ENCODE measurements around the gene RRAGD.

Gene RRAGD

DNA sequence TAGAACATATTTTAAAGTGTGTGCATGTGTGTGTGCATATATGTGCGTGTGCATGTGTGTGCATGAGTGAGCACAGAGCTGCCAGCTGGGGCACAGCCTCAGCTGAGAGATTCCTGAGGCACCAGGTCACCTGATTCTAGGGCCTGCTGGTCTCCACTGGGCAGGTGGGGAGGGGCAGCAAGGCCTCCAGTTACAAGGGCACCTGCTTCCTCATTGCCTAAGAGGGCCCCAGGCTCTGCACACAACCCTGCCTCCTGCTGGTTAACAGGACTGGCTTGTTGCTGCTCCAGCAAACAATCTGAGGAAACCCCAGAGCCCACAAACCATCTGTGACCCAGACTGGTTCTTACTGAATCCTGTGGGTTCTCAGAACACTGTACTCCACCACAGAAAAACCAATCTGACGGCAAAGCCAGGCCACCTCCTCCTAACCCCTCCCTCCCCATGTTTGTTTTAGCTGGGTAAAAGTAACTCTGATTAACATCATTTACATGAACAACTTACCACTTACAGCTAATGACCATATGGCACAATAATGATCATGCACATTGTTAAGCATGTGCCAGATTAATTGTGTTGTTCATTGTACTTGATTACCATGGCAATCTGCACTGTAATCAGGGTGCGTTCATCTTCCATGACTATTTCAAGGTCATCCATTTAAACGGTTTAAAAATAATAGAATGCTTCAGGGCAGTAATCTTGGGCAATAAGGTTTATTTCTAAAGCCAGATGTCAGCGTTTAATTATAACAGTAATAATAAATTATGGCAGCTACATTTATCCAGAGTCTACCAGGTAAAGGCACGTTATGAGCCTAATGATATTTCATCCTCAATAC is 36.4 kb downstream of the RRAGD start:
- DNase-seq: peak; percentile 2

GRCh38 chr6:89372506-89372901 is 39.6 kb downstream of the RRAGD start:
- no peak for DNase-seq

DNA sequence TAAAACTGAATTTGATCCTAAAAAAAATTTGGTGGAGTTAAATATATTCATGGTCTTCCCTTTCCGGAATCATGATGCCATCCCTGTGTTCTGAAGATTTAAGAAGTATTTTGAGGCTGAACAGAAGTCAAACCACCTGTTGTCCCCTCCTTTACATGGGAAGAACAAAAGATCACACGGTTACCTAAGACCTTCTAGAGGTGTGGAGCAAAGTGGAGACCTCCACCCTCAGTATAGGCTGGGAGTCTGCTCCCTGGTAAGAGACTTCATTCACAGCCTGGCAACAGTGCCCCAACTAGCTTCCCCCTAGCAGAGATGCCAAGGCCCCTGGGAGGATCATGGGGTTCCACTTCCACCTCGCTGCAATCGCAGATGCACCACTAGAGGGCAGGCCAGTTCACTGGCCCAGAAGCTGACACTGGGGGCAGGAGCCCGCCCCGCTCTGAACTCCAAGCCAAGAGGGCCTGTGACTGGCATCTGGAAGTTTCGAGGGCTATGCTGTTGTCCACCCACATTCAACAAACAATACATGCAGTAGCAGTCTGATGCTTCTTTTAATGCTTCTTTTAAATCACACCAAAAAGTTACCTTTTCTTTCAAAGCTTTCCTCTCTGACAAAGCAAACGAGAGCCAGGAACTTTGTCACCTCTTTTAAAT is 40.1 kb downstream of the RRAGD start:
- peak; percentile 61 for DNase-seq

DNA sequence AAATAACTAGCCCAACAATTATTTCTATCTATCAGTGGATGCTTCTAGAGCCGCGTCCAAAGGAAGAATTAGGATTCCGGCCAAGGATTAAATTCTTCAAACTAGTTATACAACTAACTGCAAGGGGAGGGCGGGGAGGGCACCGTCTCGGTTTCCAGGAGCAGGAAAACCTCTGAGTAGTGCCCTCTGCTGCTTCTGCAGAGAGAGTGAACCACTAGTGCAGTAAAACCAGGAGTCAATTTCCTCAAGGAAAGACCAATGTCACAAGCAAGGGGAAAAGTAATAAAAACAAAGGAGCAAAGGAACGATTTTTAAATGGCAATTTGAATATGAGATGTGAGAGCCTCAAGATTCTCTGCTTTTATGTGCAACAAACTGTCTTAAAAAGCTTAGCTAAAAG is 43.1 kb downstream of the RRAGD start:
- peak; percentile 49 for DNase-seq

GRCh38 chr6:89368107-89368506 is 44.0 kb downstream of the RRAGD start:
- DNase-seq: peak; percentile 52

GRCh38 chr6:89364586-89364985 is 47.5 kb downstream of the RRAGD start:
- DNase-seq: no peak

DNA sequence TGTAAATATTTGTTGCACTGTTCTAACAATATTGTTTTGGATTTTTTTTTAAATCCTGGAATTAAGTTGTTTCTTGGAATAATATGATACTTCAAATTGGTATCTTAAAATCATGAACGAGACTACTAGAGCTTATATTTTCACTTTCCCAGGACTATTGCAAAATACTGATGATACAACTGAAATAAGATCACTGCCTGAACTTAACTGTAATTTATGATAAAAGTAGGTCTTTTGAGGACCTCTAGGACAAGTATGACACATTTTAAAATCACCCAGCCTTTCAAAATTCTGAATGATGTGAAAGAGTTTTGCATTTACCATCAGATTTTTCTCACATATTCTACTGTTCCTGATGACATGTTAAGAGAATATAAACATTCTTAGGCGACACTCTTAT is 50.9 kb downstream of the RRAGD start:
- no peak for DNase-seq

DNA sequence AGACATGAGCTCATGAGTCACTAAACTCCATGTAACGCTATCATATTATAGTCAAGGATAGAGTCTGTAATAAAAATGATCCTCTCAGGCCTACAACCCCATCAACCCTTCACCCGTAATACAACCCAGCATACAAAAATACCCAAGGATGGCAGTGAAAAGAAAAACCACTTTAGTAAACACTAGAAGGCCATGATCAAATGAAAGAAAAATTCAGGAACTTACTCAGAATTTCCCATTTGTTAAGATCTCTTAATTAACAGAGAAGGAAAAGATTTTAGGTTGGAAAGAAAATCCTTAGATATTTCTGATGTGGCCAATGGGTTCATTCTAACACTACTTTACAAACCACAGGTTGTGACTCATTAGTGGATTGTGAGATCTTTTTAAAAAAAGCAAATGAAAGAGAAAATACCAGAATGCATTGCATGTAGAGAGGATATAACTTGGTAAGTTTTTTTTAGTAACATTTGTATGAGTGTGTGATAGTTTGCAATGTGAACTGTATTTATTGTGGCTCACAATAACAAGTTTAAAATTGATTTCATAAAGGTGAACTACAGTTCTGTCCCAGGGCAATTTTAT is 51.6 kb downstream of the RRAGD start:
- DNase-seq: peak; percentile 45

GRCh38 chr6:89359561-89359960 is 52.5 kb downstream of the RRAGD start:
- no peak for DNase-seq

DNA sequence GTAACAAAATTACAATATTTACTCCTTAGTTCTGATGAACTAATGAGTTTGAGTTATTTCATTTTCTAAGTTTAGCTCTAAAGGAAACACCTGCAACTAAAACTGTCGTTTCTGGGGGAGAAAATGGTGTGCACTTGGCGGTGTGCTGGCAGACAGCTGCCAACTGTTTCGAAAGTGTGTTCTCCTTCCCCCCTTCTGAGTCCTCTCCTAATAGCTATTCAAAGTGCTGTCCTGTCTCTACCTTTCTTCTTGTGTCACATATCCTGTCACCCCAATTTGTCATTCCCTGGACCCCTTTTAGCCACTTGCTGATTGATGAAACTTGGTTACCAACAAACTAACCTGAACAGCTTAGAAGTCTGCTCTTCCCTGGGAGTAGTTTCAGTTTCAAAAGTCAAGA is 54.7 kb downstream of the RRAGD start:
- no peak for DNase-seq

DNA sequence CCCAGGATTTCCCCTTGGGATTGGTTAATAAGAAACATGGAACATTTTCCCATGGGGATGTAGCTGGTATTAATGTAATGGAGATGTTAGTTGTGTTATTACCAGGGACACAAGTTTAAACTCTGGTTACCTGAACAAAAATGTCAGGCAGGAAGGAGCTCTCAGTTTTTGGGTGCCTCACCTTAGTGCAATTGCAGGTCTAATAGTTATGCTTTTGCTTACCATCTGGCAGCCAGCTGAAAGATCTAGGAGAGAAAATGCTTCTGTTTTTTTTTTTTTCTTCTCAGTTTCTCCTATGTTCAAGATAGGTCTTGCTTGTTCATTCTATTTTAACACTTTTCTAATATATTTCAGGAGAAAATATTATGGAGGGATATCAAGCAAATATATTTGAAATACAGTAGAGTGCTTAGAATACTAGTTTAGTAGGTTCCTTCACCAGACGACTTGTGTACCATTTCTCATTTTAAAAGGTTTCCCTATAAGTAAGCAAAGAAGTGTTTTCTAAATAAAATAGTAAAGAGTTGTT is 55.4 kb downstream of the RRAGD start:
- DNase-seq: no peak

- no peak for DNase-seq
Observed at GRCh38 chr6:89355511-89356194, 56.4 kb downstream of the RRAGD start.

- no peak for DNase-seq
Observed at GRCh38 chr6:89353702-89354392, 58.2 kb downstream of the RRAGD start.

DNA sequence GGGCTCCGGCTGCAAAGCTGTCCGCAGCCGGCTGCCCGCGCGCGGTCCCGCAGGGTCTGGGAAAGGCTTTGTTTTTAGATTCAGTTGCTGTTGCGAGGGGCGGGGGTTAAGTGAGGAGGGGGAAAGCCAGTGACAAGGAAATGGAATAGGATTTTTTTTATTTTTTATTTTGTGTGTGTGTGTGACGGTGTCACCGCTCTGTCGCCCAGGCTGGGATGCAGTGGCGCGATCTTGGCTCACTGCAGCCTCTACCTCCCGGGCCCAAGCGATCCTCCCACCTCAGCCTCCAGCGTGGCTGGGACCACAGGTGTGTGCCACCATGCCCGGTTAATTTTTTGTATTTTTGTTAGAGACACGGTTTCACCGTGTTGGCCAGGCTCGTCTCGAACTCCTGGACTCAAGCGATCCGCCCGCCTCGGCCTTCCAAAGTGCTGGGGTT is 58.9 kb downstream of the RRAGD start:
- DNase-seq: no peak

DNA sequence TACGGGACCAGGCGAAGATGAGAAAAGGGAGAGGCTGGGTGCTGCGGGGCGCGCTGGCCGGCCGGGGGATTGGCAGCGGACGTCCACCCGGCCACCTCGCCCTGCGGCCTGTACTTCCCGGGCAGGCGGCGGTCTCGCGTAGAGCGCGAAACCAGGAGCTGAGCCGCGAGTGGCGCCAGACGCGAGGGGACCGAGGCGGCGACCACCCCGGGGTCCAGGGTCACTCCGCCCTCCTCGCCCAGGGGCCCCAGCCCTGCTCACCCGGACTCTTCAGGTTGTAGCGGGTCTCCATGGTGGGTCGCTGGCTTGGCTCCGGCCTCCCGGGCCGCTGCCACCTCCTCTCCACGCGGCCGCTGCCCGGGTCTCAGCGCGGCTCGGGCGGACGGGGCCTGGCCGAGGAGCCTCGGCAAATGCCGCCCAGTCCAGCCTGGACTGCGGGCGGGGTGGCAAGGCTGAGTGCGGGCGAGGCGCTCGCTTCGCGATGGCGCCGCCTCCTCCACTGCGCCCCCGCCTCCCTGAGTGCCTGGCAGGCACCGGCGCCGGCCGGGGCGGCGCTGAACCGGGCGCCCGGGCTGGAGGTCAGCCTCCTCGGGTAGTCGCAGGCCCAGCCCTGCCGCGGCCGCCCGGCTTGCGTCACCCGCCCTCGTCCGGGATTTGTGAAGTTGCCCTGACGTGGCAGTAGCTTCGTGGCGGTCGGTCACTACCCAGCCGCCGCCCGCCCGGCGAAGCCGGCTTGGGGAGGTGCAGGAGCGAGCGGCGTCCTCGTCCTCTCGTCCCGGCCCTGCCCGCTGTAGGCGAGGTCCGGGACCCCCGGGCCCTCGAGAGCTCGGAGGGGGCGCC is 59.6 kb downstream of the RRAGD start, which contains the start of gene UBE2J1:
Gene UBE2J1, minus strand, starts transcription at position 445 of the 840 bp plus-strand sequence. Its CDS starts 153 bp downstream, at position 292.
- DNase-seq: peak; percentile 94

- no peak for DNase-seq
Observed at GRCh38 chr6:89351671-89352277, 60.3 kb downstream of the RRAGD start.

DNA sequence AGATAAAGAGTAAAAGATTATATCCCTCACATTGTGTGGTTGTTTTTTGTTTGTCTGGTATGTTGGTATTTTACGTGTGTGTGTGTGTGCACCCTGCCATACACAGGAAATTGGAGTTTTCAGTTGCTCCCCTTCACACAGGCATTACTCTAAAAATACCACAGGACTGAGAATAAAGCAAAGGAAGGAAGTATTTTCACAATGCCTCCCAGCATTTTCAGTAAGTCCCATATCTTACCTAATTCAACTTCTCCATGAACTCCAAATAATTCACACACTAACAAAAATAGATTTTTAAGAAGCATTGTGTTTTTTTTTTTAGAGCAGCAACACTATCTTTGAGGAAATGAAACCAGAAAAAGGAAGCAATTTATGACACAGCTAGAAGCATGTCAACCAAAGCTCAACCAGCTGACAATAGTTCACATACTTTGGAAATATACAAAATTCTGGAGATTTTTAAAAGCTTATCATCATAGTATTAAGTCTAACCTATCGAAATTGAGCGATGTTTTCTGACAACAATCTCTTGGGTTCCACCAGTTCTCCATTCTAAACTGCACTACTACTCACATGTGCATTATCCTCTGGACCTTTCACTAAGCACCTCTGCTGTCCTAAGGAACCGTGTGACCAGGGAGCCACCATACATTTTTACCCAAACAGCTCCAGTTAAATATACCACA is 61.6 kb downstream of the RRAGD start:
- DNase-seq: peak; percentile 35

- peak; percentile 59 for DNase-seq
Observed at GRCh38 chr6:89348372-89348771, 63.7 kb downstream of the RRAGD start.

- DNase-seq: no peak
Observed at GRCh38 chr6:89347825-89348224, 64.2 kb downstream of the RRAGD start.

DNA sequence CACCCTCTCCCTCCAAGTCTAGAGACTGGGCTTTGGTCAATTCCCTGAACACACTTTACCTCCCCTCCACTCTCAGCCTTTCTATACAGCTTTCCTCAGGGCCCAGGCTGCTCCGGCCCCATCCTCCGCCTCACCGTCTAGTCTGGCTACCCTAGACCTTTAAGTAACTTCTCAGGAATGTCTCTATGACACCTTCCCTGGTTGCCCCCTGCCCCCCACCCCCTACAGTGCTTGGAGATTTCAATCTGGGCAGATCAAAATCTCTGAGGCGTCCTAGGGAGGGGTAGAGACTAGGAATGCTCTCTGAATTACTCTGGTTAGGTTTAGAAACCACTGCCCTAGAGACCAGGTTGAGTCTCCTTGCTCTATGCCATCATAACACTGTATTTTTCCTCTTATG is 65.6 kb downstream of the RRAGD start:
- peak; percentile 21 for DNase-seq
